Activated T-helper 1 cell treated with Interleukin-2 at 50 U/mL for 16 hours (primary cell): Measurements from ENCODE around the gene KIAA1549.
"Not testable (repeated sequence)": the region's sequence is repeated elsewhere in the genome, so short reads cannot be mapped to it uniquely, and the experiment has no call there.

Source experiments
- DNase-seq: peaks from one replicate; pipeline ENCODE4 v3.0.0-alpha.2; 2020; ENCODE audit warnings: low read depth

Gene KIAA1549

GRCh38 chr7:138849701-138850100 lies 131.5 kb downstream of the KIAA1549 start:
- DNase-seq: no peak

GRCh38 chr7:138848056-138848980 lies 132.9 kb downstream of the KIAA1549 start:
- no peak for DNase-seq

- DNase-seq: no peak
These were observed 135.5 kb downstream of the KIAA1549 start for GRCh38 chr7:138845711-138846110.

GRCh38 chr7:138843632-138844580 lies 137.3 kb downstream of the KIAA1549 start:
- no peak for DNase-seq

- DNase-seq: no peak
These were observed 139.1 kb downstream of the KIAA1549 start for GRCh38 chr7:138842111-138842510.

GRCh38 chr7:138838166-138838565 lies 143.0 kb downstream of the KIAA1549 start:
- DNase-seq: no peak

GRCh38 chr7:138837627-138838026 lies 143.6 kb downstream of the KIAA1549 start:
- no peak for DNase-seq

- DNase-seq: no peak
These were observed 146.1 kb downstream of the KIAA1549 start for GRCh38 chr7:138835087-138835486.

GRCh38 chr7:138834583-138834982 lies 146.6 kb downstream of the KIAA1549 start:
- DNase-seq: no peak

GRCh38 chr7:138833596-138833995 lies 147.6 kb downstream of the KIAA1549 start:
- no peak for DNase-seq

GRCh38 chr7:138832966-138833365 lies 148.2 kb downstream of the KIAA1549 start:
- no peak for DNase-seq

GRCh38 chr7:138829335-138829734 lies 151.9 kb downstream of the KIAA1549 start:
- DNase-seq: no peak

- DNase-seq: no peak
These were observed 152.9 kb downstream of the KIAA1549 start for GRCh38 chr7:138828302-138828701.

- DNase-seq: no peak
These were observed 156.0 kb downstream of the KIAA1549 start for GRCh38 chr7:138825049-138825721.

GRCh38 chr7:138822867-138823535 lies 158.2 kb downstream of the KIAA1549 start:
- DNase-seq: no peak

- DNase-seq: no peak
These were observed 159.3 kb downstream of the KIAA1549 start for GRCh38 chr7:138821912-138822311.

- DNase-seq: no peak
These were observed 161.6 kb downstream of the KIAA1549 start for GRCh38 chr7:138819625-138820024.

- DNase-seq: no peak
These were observed 164.5 kb downstream of the KIAA1549 start for GRCh38 chr7:138816650-138817049.

- no peak for DNase-seq
These were observed 166.3 kb downstream of the KIAA1549 start for GRCh38 chr7:138814816-138815332.

- DNase-seq: no peak
These were observed 167.2 kb downstream of the KIAA1549 start for GRCh38 chr7:138813945-138814344.

- not testable (repeated sequence) for DNase-seq
These were observed 169.9 kb downstream of the KIAA1549 start for GRCh38 chr7:138811327-138811726.
